ENCODE data around the gene EZH2. TPM values are rescaled to one million over a fixed set of nuclear protein-coding genes. Genes with fewer than 3 reads are reported as not detected.

EZH2 gene
- total RNA-seq (1 to 10 TPM in 7 of 10 donors, under 1 TPM in 3; 0.53 to 4.6 (median 1.3) TPM), polyA plus RNA-seq (1 to 10 TPM; 1.3 to 2.0 TPM)
- long read RNA-seq, donor 1: 0 reads
- long read RNA-seq, donor 2: 0 reads
- long read RNA-seq, donor 3, partial matches to known transcripts: 1 of 4 reads
- long read RNA-seq, donor 3, other reads (novel, unspliced or antisense): 2 of 4 reads

GRCh38 chr7:148884049-148884298 lies at the start of gene EZH2:
Gene EZH2, minus strand, starts transcription at chr7:148884291. Its CDS starts 36,993 bp downstream, at chr7:148847298.
- peak in 1 of 8 donors; percentile 13 for ATAC-seq

GRCh38 chr7:148931470-148931869 lies 47.4 kb upstream of the EZH2 start:
- Histone ChIP-seq H3K27me3 (no peaks in the 10 kb centered on the region), H3K9me3 (no peaks in the 10 kb centered on the region), H3K27ac (no peak overlapping the region), H3K36me3 (no peaks in the 10 kb centered on the region), H3K4me3 (no peak overlapping the region), H3K4me1 (no peaks in the 10 kb centered on the region)
- 71% methylated on average over 5 of the region's 5 CpGs for WGBS, 2 donors
- DNase-seq: no peak
- no peak for ATAC-seq
- intact Hi-C loops (cut with DNase I): loop anchor here in 1 of 10 donors (5.0 kb wide), 1 partner anchor 39 kb away; no protein-coding TSS in a partner anchor
- no peak for TF ChIP-seq CTCF (IDR thresholded peaks at IDR 0.05)

More at GRCh38 chr7:148884049-148884298, at the start of gene EZH2:
- WGBS, 2 donors: 0% methylated on average over 25 to 50 of the region's 50 CpGs
- DNase-seq: no peak
- Histone ChIP-seq H3K27ac (peak within 1 kb of the TSS; percentile 73 to 96 (median 93)), H3K36me3 (no peaks in the 10 kb centered on the region), H3K27me3 (no peaks in the 10 kb centered on the region), H3K4me1 (peaks cover 0 to 19% (median 8%) of the 10 kb centered on the region in 9 donors), H3K4me3 (peak within 1 kb of the TSS; percentile 52 to 97 (median 94)), H3K9me3 (no peaks in the 10 kb centered on the region)
- no peak for TF ChIP-seq CTCF (IDR thresholded peaks at IDR 0.05)
- intact Hi-C loops (cut with DNase I): loop anchor here in 8 of 10 donors (1.0 to 10.0 kb wide), 9 partner anchors 57 to 208 kb away; partner anchors contain the start of genes CUL1 (in 2 of the 8) and ZNF786 (in 1 of the 8)

GRCh38 chr7:148930335-148930734 lies 46.2 kb upstream of the EZH2 start:
- ATAC-seq: no peak
- intact Hi-C loops (cut with DNase I): loop anchor here in 1 of 10 donors (5.0 kb wide), 1 partner anchor 38 kb away; no protein-coding TSS in a partner anchor
- no peaks in the 10 kb centered on the region for H3K9me3 ChIP-seq
- no peak overlapping the region for H3K27ac ChIP-seq
- TF ChIP-seq CTCF (IDR thresholded peaks at IDR 0.05): no peak
- WGBS, 2 donors: 81 to 87% methylated on average over 10 of the region's 10 CpGs
- no peaks in the 10 kb centered on the region for H3K36me3 ChIP-seq
- no peak for DNase-seq
- no peaks in the 10 kb centered on the region for H3K27me3 ChIP-seq
- no peak overlapping the region for H3K4me3 ChIP-seq
- no peaks in the 10 kb centered on the region for H3K4me1 ChIP-seq

- Histone ChIP-seq H3K9me3 (no peaks in the 10 kb centered on the region), H3K4me1 (no peaks in the 10 kb centered on the region), H3K27ac (no peak overlapping the region), H3K36me3 (no peaks in the 10 kb centered on the region), H3K4me3 (no peak overlapping the region), H3K27me3 (no peaks in the 10 kb centered on the region)
- intact Hi-C loops (cut with DNase I): loop anchor here in 1 of 10 donors (5.0 kb wide), 1 partner anchor 37 kb away; no protein-coding TSS in a partner anchor
- no peak for TF ChIP-seq CTCF (IDR thresholded peaks at IDR 0.05)
- ATAC-seq: no peak
- DNase-seq: no peak
- WGBS, 2 donors: 90 to 92% methylated on average over 6 of the region's 6 CpGs
Measured at GRCh38 chr7:148929176-148929575, 45.1 kb upstream of the EZH2 start.
